Measurements from ENCODE around the gene SDHAF1.

GRCh38 chr19:35988824-35989223 is 6.2 kb upstream of the SDHAF1 start:
- no peak for TF ChIP-seq CTCF (conservative IDR thresholded peaks at IDR 0.05; ENCODE audit: low read length)
- TF ChIP-seq EZH2phosphoT487 (IDR thresholded peaks at IDR 0.05; ENCODE audit: borderline replicate concordance) = no peak

Data from Loucy (cell line).